ENCODE results near the gene YARS1.
A peak's percentile ranks its signal among the peaks of the same experiment; 100 is the strongest.

YARS1 gene

GRCh38 chr1:32736812-32737791 is 80.1 kb downstream of the YARS1 start:
- peaks cover 10% of the 10 kb centered on the region for H3K4me1 ChIP-seq (ENCODE audit: control insufficient read depth, insufficient read depth, low read depth, low read length)
- H2BK12ac ChIP-seq (ENCODE audit: low read length in 2 of 2): no peak overlapping the region
- H2BK5ac ChIP-seq (ENCODE audit: low read depth, low read length, poor library complexity, severe bottlenecking): no peak overlapping the region
- no peak overlapping the region for H3K27ac ChIP-seq (ENCODE audit: low read length, poor library complexity, severe bottlenecking)
- H4K8ac ChIP-seq (ENCODE audit: low read length): no peak overlapping the region
- peaks cover 0 to 3% of the 10 kb centered on the region in 2 experiments for H3K36me3 ChIP-seq (ENCODE audit: control insufficient read depth in 1 of 2, insufficient read depth in 2 of 2, low read depth in 1 of 2, low read length in 2 of 2)
- no peak overlapping the region for H3K9ac ChIP-seq (ENCODE audit: low read length)
- no peak overlapping the region for H3K4me3 ChIP-seq (ENCODE audit: insufficient read depth in 1 of 2, low read depth in 1 of 2, low read length in 2 of 2)
- no peak overlapping the region for H3K4ac ChIP-seq (ENCODE audit: low read depth in 1 of 2, low read length in 2 of 2)
- H3K14ac ChIP-seq (ENCODE audit: low read length in 2 of 2): no peak overlapping the region
- no peaks in the 10 kb centered on the region for H3K9me3 ChIP-seq (ENCODE audit: control insufficient read depth, low read length)
- no peak overlapping the region for H3K4me2 ChIP-seq (ENCODE audit: low read length, poor library complexity, severe bottlenecking)
- H2BK15ac ChIP-seq (ENCODE audit: low read depth, poor library complexity, severe bottlenecking): no peak overlapping the region
- no peak for DNase-seq
- no peak overlapping the region for H3K23ac ChIP-seq (ENCODE audit: low read length in 2 of 2)
- no peak overlapping the region for H3K18ac ChIP-seq (ENCODE audit: low read depth in 1 of 2, low read length in 2 of 2)
- peak overlapping the region; percentile 27 for H2AK5ac ChIP-seq (ENCODE audit: low read length, severe bottlenecking)
- no peak overlapping the region for H2BK120ac ChIP-seq (ENCODE audit: low read depth, low read length)
- H3K27me3 ChIP-seq (ENCODE audit: control insufficient read depth in 1 of 2, insufficient read depth in 1 of 2, low read length in 2 of 2): peaks cover 0 to 7% of the 10 kb centered on the region in 2 experiments
- 72% methylated on average over 6 of the region's 7 CpGs for WGBS
- no peak overlapping the region for H2AFZ ChIP-seq (ENCODE audit: low read depth, low read length)
- peaks cover 2% of the 10 kb centered on the region for H3K79me1 ChIP-seq (replicated peaks; ENCODE audit: low read length, poor library complexity, severe bottlenecking)
- H4K91ac ChIP-seq (ENCODE audit: low read length): peak overlapping the region; percentile 18

- Histone ChIP-seq H3K14ac (ENCODE audit: low read length in 2 of 2) (no peak overlapping the region), H2BK120ac (ENCODE audit: low read depth, low read length) (no peak overlapping the region), H2AFZ (ENCODE audit: low read depth, low read length) (no peak overlapping the region), H3K4me3 (ENCODE audit: insufficient read depth in 1 of 2, low read depth in 1 of 2, low read length in 2 of 2) (no peak overlapping the region), H3K79me1 (replicated peaks; ENCODE audit: low read length, poor library complexity, severe bottlenecking) (no peaks in the 10 kb centered on the region), H2BK15ac (ENCODE audit: low read depth, poor library complexity, severe bottlenecking) (no peak overlapping the region), H3K9me3 (ENCODE audit: control insufficient read depth, low read length) (no peaks in the 10 kb centered on the region), H3K4me2 (ENCODE audit: low read length, poor library complexity, severe bottlenecking) (no peak overlapping the region), H4K91ac (ENCODE audit: low read length) (no peak overlapping the region), H2BK12ac (ENCODE audit: low read length in 2 of 2) (no peak overlapping the region), H3K27me3 (ENCODE audit: control insufficient read depth in 1 of 2, insufficient read depth in 1 of 2, low read length in 2 of 2) (peaks cover 0 to 7% of the 10 kb centered on the region in 2 experiments), H3K9ac (ENCODE audit: low read length) (peak overlapping the region; percentile 54), H3K4ac (ENCODE audit: low read depth in 1 of 2, low read length in 2 of 2) (peak overlapping the region in 1 of 2 experiments; percentile 24), H3K18ac (ENCODE audit: low read depth in 1 of 2, low read length in 2 of 2) (peak overlapping the region in 1 of 2 experiments; percentile 35), H3K36me3 (ENCODE audit: control insufficient read depth in 1 of 2, insufficient read depth in 2 of 2, low read depth in 1 of 2, low read length in 2 of 2) (no peaks in the 10 kb centered on the region), H3K27ac (ENCODE audit: low read length, poor library complexity, severe bottlenecking) (no peak overlapping the region), H3K23ac (ENCODE audit: low read length in 2 of 2) (no peak overlapping the region), H4K8ac (ENCODE audit: low read length) (peak overlapping the region; percentile 47), H2BK5ac (ENCODE audit: low read depth, low read length, poor library complexity, severe bottlenecking) (no peak overlapping the region), H2AK5ac (ENCODE audit: low read length, severe bottlenecking) (no peak overlapping the region), H3K4me1 (ENCODE audit: control insufficient read depth, insufficient read depth, low read depth, low read length) (peaks cover 4% of the 10 kb centered on the region)
- DNase-seq: peak; percentile 50
- 38% methylated on average over 5 of the region's 9 CpGs for WGBS
Measured at GRCh38 chr1:32733582-32734321, 83.4 kb downstream of the YARS1 start.

- no peak overlapping the region for H4K91ac ChIP-seq (ENCODE audit: low read length)
- no peak overlapping the region for H2BK5ac ChIP-seq (ENCODE audit: low read depth, low read length, poor library complexity, severe bottlenecking)
- H3K4ac ChIP-seq (ENCODE audit: low read depth in 1 of 2, low read length in 2 of 2): no peak overlapping the region
- no peak overlapping the region for H3K4me2 ChIP-seq (ENCODE audit: low read length, poor library complexity, severe bottlenecking)
- H3K4me3 ChIP-seq (ENCODE audit: insufficient read depth in 1 of 2, low read depth in 1 of 2, low read length in 2 of 2): no peak overlapping the region
- no peaks in the 10 kb centered on the region for H3K9me3 ChIP-seq (ENCODE audit: control insufficient read depth, low read length)
- no peaks in the 10 kb centered on the region for H3K79me1 ChIP-seq (replicated peaks; ENCODE audit: low read length, poor library complexity, severe bottlenecking)
- H2BK15ac ChIP-seq (ENCODE audit: low read depth, poor library complexity, severe bottlenecking): no peak overlapping the region
- H2BK12ac ChIP-seq (ENCODE audit: low read length in 2 of 2): no peak overlapping the region
- peak overlapping the region; percentile 74 for H3K9ac ChIP-seq (ENCODE audit: low read length)
- no peak overlapping the region for H2AK5ac ChIP-seq (ENCODE audit: low read length, severe bottlenecking)
- no peak overlapping the region for H2BK120ac ChIP-seq (ENCODE audit: low read depth, low read length)
- no peak overlapping the region for H2AFZ ChIP-seq (ENCODE audit: low read depth, low read length)
- WGBS: 78% methylated on average over 12 of the region's 14 CpGs
- H3K27me3 ChIP-seq (ENCODE audit: control insufficient read depth in 1 of 2, insufficient read depth in 1 of 2, low read length in 2 of 2): no peaks in the 10 kb centered on the region
- H3K36me3 ChIP-seq (ENCODE audit: control insufficient read depth in 1 of 2, insufficient read depth in 2 of 2, low read depth in 1 of 2, low read length in 2 of 2): no peaks in the 10 kb centered on the region
- H3K27ac ChIP-seq (ENCODE audit: low read length, poor library complexity, severe bottlenecking): no peak overlapping the region
- peaks cover 14% of the 10 kb centered on the region for H3K4me1 ChIP-seq (ENCODE audit: control insufficient read depth, insufficient read depth, low read depth, low read length)
- no peak overlapping the region for H3K23ac ChIP-seq (ENCODE audit: low read length in 2 of 2)
- DNase-seq: no peak
- H3K14ac ChIP-seq (ENCODE audit: low read length in 2 of 2): no peak overlapping the region
- no peak overlapping the region for H4K8ac ChIP-seq (ENCODE audit: low read length)
- no peak overlapping the region for H3K18ac ChIP-seq (ENCODE audit: low read depth in 1 of 2, low read length in 2 of 2)
Measured at GRCh38 chr1:32729254-32730046, 87.7 kb downstream of the YARS1 start.
